HG03025 (cell line): ENCODE measurements around the gene RPL19.

ENCODE experiments used
- ATAC-seq: cut with Tn5 transposase; IDR thresholded peaks from one replicate; pipeline ENCODE4 v1.9.1; 2021; ENCODE audit warnings: mild to moderate bottlenecking, moderate library complexity; ENCODE audit not compliant: unreplicated experiment, low FRiP score

Gene RPL19

GRCh38 chr17:39196808-39197291 is 3.2 kb upstream of the RPL19 start:
- ATAC-seq, result no peak

DNA sequence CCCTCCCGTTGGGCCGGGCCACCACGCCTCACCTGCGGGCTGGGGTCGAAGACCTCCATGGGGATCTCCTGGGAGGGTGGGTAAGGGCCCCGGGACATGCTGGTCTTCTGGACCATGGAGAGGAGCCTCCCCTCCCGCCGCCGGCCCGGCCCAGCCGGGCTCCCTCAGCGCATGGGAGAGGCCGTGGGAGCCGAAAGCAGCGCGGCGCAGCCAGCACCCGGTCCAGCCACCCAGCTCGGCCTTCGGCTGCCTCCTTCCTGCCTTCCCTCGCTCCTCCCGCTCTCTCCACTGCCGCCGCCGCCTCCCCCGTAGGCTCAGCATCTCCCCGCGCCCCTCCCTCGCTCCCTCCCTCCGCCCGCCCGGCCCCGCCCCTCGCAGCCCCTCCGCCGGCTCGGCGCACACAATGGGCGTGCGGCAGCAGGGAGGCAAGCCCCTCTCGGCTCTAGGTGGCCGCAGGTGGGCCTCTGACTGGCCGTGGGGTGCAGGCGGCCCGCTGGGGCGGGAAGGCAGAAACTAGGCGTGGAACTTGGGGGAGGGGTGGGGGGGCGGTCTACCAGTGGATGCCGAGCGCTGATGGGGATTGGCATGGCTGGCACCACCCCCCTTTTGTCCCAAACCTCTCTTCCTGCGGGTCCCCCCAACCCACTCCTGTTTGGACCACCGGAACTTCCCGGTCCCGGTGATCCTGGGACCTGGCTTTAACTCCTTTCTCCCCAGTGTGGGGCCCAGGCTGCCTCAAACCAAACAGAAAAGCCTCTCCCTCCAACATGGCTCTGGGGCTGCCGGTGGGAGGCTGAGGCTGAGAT is 2.5 kb upstream of the RPL19 start, which contains the start of gene CACNB1:
TSS of gene CACNB1 (minus strand) at position 290 of the 806 bp plus-strand sequence. CDS start at position 116, 174 bp downstream.
- no peak for ATAC-seq

DNA sequence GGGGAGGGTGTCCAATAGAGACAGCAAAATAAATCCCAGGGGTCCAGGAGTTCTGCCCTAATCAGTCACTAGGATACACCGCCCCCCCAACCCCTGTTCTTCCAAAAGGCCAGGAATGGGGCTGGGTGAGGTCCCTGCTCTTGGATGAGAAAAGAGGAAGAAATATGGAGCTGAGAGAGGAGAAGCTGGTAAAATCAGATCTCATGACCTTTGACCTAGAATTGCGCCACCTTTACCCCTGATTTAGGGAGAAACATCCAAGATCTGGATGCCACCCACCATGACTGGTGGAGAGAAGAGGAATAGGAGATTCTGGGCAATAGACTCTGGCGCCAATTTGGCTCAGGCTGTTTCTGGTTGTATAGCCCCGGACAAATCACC is 1.9 kb upstream of the RPL19 start:
- no peak for ATAC-seq

- peak; percentile 56 for ATAC-seq
These were observed 338 bp upstream of the RPL19 start for GRCh38 chr17:39199820-39200069.

DNA sequence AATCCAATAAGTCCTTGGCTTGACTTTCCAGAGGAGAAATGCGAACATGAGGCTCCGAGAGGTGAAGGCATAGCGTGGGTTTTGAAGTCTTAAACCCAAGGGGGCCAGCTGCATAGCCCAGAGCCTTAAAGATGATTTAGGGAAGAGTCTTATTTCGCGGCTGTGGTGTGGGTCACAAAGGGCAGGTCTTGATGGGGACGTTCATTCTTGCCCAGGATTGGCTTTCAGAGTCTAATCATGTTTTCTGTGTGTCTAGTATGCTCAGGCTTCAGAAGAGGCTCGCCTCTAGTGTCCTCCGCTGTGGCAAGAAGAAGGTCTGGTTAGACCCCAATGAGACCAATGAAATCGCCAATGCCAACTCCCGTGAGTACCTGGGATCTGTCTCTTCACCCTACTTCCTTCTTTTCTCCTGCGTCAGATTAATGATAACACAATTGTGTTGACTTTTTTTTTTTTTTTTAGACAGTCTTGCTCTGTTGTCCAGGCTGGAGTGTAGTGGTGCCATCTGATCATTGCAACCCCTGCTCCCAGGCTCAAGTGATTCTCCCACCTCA is 951 bp downstream of the RPL19 start:
- no peak for ATAC-seq

- ATAC-seq, result no peak
These were observed 4.2 kb downstream of the RPL19 start for GRCh38 chr17:39204245-39204644.

- no peak for ATAC-seq
These were observed 5.0 kb downstream of the RPL19 start for GRCh38 chr17:39205112-39205526.

- ATAC-seq, result no peak
These were observed 8.1 kb downstream of the RPL19 start for GRCh38 chr17:39208136-39208535.

DNA sequence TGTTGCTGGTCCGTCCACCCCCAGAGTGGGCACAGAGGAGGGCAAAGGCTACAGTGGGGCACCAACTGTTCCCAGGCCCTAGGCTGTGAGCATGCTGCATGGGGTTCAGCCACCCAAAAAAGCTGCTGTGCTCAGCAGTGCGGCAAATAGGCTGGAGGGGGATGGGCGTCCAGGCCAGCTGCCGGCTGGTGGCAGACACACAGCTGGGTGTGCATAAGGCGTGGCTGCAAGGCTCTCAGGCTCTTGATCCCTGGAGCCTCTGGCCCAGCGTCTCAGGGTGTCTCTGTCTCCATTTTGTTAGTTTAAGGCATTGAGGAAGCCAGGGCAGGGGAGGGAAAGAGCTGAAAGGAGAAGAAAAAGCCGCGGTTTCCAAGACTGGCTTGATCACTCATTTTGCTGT is 8.8 kb downstream of the RPL19 start:
- ATAC-seq, result no peak

DNA sequence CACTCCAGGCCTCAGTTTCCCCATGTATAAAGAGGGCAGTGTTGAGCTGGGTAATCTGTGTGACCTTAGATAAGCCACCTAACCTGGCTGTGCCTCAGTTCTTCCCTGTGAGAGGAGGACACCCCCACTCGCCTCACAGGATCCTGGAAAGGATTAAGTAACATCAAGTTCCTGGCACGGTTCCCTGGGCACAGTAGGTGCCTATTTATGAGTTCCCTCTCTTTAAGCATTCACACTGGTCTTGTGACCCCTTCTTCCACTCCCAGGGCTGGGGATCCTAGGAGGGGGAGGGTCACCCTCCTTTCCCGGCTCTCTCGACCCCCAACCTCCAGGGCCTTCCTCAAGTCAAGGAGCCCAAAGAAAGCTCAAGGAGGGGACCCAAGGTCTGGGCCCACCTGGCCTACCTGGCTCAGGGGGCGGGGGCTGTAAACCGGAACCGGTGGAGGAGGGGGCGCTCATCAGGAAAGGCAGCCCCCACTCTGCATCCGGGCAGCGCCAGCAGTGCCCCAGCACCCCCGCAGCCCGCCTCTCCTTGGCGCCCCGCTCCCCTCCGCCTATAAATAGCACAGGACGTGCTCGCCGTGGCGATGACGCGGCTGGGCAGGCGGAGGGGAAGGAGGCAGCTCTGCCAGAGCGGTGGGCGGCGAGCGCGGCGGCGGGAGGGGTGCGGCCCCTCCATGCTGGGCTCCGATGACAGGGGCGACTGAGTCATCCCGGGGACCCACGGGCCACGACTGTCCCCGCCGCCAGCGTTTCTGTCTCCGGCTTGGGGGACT is 9.4 kb downstream of the RPL19 start:
- no peak for ATAC-seq

- ATAC-seq, result no peak
These were observed 10.0 kb downstream of the RPL19 start for GRCh38 chr17:39210093-39210434.

DNA sequence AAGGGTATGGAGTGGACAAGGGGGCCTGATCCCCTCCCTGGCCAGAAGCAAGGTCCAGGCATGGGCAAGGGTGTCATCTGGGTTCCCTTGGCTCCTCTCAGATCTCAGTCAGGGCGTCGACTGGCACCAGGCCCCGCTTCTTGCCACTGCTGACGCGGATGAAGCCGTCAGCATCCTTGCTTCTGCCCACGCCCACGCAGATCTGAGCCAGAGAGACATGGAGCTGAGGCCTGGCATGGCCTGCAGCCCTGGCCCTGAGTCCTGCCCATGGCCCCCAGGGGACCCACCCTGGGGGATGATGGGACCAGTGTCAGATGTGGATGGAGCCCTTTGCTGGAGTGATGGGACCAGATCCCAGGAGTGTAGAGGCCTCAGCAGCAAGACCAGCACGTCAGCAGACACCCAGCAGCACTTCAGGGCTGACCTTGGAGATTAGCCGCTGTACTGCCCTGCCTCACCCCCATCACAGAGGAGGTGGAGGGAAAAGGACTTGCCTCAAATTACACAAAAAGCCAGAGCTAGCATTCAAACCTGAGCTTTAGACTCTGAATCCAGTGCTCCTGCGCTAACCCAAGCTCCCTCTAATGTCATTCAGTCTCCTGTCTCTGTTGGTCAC is 12.2 kb downstream of the RPL19 start:
- ATAC-seq, result no peak

DNA sequence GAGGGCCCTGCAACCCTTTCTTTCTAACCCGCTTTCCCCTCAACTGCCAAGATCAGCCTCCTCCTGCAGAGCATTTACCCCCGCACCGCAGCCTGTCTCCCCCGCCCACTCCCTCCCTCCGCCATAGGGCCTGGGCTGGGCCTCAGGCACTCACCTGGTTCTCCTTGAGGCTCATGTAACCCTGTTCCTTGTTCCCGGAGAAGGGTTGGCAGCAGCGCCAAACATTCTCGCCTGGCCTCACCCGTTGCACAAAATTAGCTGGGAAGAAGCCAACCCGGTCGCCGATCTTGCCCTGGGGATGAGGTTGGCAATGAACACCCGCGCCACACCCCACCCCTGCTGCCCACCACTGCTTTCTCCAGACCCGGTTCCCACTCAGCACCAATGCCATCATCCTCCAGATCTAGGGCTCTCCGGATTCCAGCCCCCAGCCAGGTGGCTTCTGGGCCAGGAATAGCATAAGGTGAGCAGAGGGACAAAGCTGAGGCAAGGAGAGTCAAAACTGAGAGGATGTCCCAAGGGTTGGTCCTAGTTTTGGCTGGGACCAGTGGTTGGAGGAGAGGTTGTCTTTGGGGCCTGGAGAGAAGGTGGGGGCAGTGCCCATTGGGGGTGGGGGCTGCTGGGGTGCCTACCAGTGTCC is 12.9 kb downstream of the RPL19 start:
- ATAC-seq, result no peak

- ATAC-seq, result no peak
These were observed 13.8 kb downstream of the RPL19 start for GRCh38 chr17:39213852-39214251.

- no peak for ATAC-seq
These were observed 17.8 kb downstream of the RPL19 start for GRCh38 chr17:39217734-39218369.

GRCh38 chr17:39218906-39219305 is 18.8 kb downstream of the RPL19 start:
- no peak for ATAC-seq

GRCh38 chr17:39219647-39220154 is 19.6 kb downstream of the RPL19 start:
- ATAC-seq, result no peak

GRCh38 chr17:39221572-39221971 is 21.5 kb downstream of the RPL19 start:
- ATAC-seq, result no peak

DNA sequence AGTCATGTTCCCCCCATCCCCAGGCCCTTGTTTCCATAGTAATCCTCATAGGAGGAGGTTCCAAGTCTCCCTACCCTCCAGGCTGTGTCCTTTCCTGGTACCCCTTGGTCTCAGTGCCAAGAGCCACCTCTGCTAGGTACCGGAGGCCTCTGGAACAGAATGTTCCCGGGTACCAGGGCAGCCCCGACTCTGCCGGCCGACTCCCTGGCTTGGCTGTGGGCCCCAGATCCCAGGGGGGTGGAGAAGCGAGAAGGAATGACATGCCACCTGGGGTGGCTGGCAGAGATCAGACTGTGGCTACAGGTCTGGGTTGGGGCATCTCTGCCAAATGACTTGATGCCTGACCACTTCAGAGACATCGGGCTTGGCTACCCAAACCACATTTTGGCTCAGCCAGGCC is 22.1 kb downstream of the RPL19 start:
- ATAC-seq, result no peak
